Liver (tissue), 9 donors: ENCODE data around the gene OR11G2. TPM values are rescaled to one million over a fixed set of nuclear protein-coding genes. Genes with fewer than 3 reads are reported as not detected.

Experiments used
- DNase-seq: peaks from one replicate; pipeline ENCODE4 v3.0.0-alpha.2; 2017; ENCODE audit warnings: low spot score
- H3K27ac ChIP-seq, 2 donors: one replicate each; pipeline ENCODE4 v1.7.0; 2013; ENCODE audit warnings: inconsistent platforms in 2 of 2, low read length in 2 of 2, control low read depth in 1 of 2, low read depth in 1 of 2, mild to moderate bottlenecking in 1 of 2
- H3K27me3 ChIP-seq, 4 donors: one replicate each; pipeline versions ENCODE4 v1.6.1 to v1.7.0; 2013; ENCODE audit warnings: low read length in 3 of 4, inconsistent platforms in 1 of 4, mild to moderate bottlenecking in 1 of 4, moderate library complexity in 1 of 4; ENCODE audit not compliant: control insufficient read depth in 4 of 4, insufficient read depth in 4 of 4
- H3K36me3 ChIP-seq, 4 donors: one replicate each; pipeline versions ENCODE4 v1.6.1 to v1.7.0; 2013; ENCODE audit warnings: low read length in 3 of 4, mild to moderate bottlenecking in 3 of 4, low read depth in 1 of 4, moderate library complexity in 1 of 4; ENCODE audit not compliant: control insufficient read depth in 4 of 4, insufficient read depth in 3 of 4
- H3K4me1 ChIP-seq, 4 donors: one replicate each; pipeline versions ENCODE4 v1.6.1 to v1.7.0; 2013; ENCODE audit warnings: low read length in 3 of 4, mild to moderate bottlenecking in 3 of 4, moderate library complexity in 1 of 4; ENCODE audit not compliant: control insufficient read depth in 4 of 4, insufficient read depth in 4 of 4
- H3K4me3 ChIP-seq, 3 donors: one replicate each; pipeline versions ENCODE4 v1.6.1 to v1.7.0; 2013; ENCODE audit warnings: low read length in 3 of 3, control low read depth in 1 of 3, low read depth in 1 of 3, mild to moderate bottlenecking in 1 of 3
- H3K9ac ChIP-seq, 2 donors: one replicate each; pipeline ENCODE4 v1.7.0; 2013; ENCODE audit warnings: low read length in 2 of 2, mild to moderate bottlenecking in 2 of 2, moderate library complexity in 2 of 2, control low read depth in 1 of 2, low read depth in 1 of 2
- H3K9me3 ChIP-seq, 4 donors: one replicate each; pipeline versions ENCODE4 v1.6.1 to v1.7.0; 2013; ENCODE audit warnings: low read length in 3 of 4; ENCODE audit not compliant: control insufficient read depth in 4 of 4
- EGR1 ChIP-seq, 2 donors: IDR thresholded peaks; 2 replicates each; pipeline ENCODE4 v1.6.1; 2016 to 2018; ENCODE audit warnings: antibody characterized with exemption in 2 of 2, low read depth in 2 of 2
- FOXA1 ChIP-seq: IDR thresholded peaks from 2 replicates; pipeline ENCODE4 v1.6.1; 2016; ENCODE audit warnings: antibody characterized with exemption
- FOXA2 ChIP-seq: IDR thresholded peaks from 2 replicates; pipeline ENCODE4 v1.6.1; 2016; ENCODE audit warnings: antibody characterized with exemption
- GABPA ChIP-seq, 2 donors: IDR thresholded peaks in 1 of 2; conservative IDR thresholded peaks in 1 of 2; 2 replicates each; pipeline ENCODE4 v1.6.1; 2016; ENCODE audit warnings: antibody characterized with exemption in 2 of 2, mild to moderate bottlenecking in 1 of 2, moderate library complexity in 1 of 2
- HNF4A ChIP-seq, 2 donors: conservative IDR thresholded peaks; 2 replicates each; pipeline ENCODE4 v1.6.1; 2016; ENCODE audit warnings: antibody characterized with exemption in 2 of 2, mild to moderate bottlenecking in 2 of 2
- HNF4G ChIP-seq: IDR thresholded peaks from 2 replicates; pipeline ENCODE4 v1.6.1; 2016; ENCODE audit warnings: antibody characterized with exemption
- JUND ChIP-seq, 2 donors: IDR thresholded peaks; 2 replicates each; pipeline ENCODE4 v1.6.1; 2016; ENCODE audit warnings: antibody characterized with exemption in 2 of 2
- NR2F2 ChIP-seq: IDR thresholded peaks from 2 replicates; pipeline ENCODE4 v1.6.1; 2016; ENCODE audit warnings: antibody characterized with exemption
- RAD21 ChIP-seq, 2 donors: IDR thresholded peaks; 2 replicates each; pipeline ENCODE4 v1.6.1; 2016; ENCODE audit warnings: antibody characterized with exemption in 2 of 2, mild to moderate bottlenecking in 2 of 2
- RXRA ChIP-seq, 2 donors: IDR thresholded peaks; 2 replicates each; pipeline ENCODE4 v1.6.1; 2017 to 2018; ENCODE audit warnings: antibody characterized with exemption in 2 of 2, mild to moderate bottlenecking in 1 of 2
- SP1 ChIP-seq: IDR thresholded peaks from 2 replicates; pipeline ENCODE4 v1.6.1; 2018; ENCODE audit warnings: antibody characterized with exemption, mild to moderate bottlenecking
- TAF1 ChIP-seq: conservative IDR thresholded peaks from 2 replicates; pipeline ENCODE4 v1.6.1; 2016; ENCODE audit warnings: antibody characterized with exemption, mild to moderate bottlenecking
- WGBS: extraction: QIAGEN DNeasy Blood & Tissue Kit; methylation state at CpG from one replicate; pipeline ENCODE4 v1.1.7; 2013; 5-methylcytosine and 5-hydroxymethylcytosine counted together
- polyA plus RNA-seq, 2 donors: library from polyadenylated mRNA; stranded (reverse) in 1 of 2; unstranded in 1 of 2; fragments of 200-250 nt in 1 of 2; fragments of >200 nt in 1 of 2; fragmentation: Nextera tagmentation in 1 of 2; extraction: Ambion mirVana in 1 of 2; gene quantifications; one replicate each; pipeline versions ENCODE4 v1.2.1 to v1.2.3, GENCODE V29; 2013 to 2015
- total RNA-seq, 2 donors: library from RNA; depleted of rRNA; stranded (reverse); fragments of >200 nt; gene quantifications; one replicate each; pipeline ENCODE4 v1.2.3, GENCODE V29; 2014
- TF ChIP-seq, protein P1 (sequence below): IDR thresholded peaks from 2 replicates; pipeline ENCODE4 v1.6.1; 2016; ENCODE audit warnings: antibody characterized with exemption
- TF ChIP-seq, protein P2 (sequence below): fragments of 150-350 bp; IDR thresholded peaks from 2 replicates; pipeline ENCODE4 v1.5.1; 2017; ENCODE audit warnings: improper control_type of control experiment, low read depth, low read length; ENCODE audit not compliant: missing input control
- TF ChIP-seq, protein P3 (sequence below): IDR thresholded peaks from 2 replicates; pipeline ENCODE4 v1.6.1; 2016; ENCODE audit warnings: antibody characterized with exemption, mild to moderate bottlenecking
- TF ChIP-seq, protein P4 (sequence below): IDR thresholded peaks from 2 replicates; pipeline ENCODE4 v1.6.1; 2016; ENCODE audit warnings: antibody characterized with exemption
- TF ChIP-seq, protein P5 (sequence below): IDR thresholded peaks from 2 replicates; pipeline ENCODE4 v1.6.1; 2016; ENCODE audit warnings: antibody characterized with exemption
- donor health status: healthy.
- donor health status: healthy.
- donor health status: healthy.
- donor health status: healthy.
- donor health status: healthy.

OR11G2 gene, protein sequence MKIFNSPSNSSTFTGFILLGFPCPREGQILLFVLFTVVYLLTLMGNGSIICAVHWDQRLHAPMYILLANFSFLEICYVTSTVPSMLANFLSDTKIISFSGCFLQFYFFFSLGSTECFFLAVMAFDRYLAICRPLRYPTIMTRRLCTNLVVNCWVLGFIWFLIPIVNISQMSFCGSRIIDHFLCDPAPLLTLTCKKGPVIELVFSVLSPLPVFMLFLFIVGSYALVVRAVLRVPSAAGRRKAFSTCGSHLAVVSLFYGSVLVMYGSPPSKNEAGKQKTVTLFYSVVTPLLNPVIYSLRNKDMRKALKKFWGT
- total RNA-seq (not detected), polyA plus RNA-seq (not detected)

DNA sequence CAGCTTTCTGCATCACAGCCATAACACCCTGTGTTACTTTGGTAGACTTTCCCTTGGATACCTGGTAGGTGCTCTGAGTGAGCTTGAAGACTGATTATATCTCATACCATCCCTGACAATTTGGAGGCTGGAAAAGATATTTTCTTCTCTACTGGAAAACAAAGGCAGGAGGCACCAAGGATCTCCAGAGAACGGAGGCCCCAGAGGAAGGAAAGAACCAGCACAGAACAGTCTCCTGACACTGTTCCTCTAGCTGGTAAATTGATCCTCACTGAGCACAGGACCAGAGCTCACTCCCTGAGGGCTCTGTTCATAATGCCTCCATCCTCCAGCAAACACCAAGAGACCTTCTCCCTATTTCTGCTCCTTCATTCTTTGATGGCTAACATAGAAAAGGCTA is at the start of gene OR11G2:
Gene OR11G2 (plus strand): TSS at position 301 of the 400 bp plus-strand sequence. CDS start 6,542 bp downstream, outside the sequence.
- H3K4me1 ChIP-seq: no peaks in the 10 kb centered on the region
- no peaks in the 10 kb centered on the region for H3K36me3 ChIP-seq
- no peak within 1 kb of the TSS for H3K4me3 ChIP-seq
- H3K9ac ChIP-seq: no peak within 1 kb of the TSS
- no peaks in the 10 kb centered on the region for H3K27me3 ChIP-seq
- TF ChIP-seq, protein P1, sequence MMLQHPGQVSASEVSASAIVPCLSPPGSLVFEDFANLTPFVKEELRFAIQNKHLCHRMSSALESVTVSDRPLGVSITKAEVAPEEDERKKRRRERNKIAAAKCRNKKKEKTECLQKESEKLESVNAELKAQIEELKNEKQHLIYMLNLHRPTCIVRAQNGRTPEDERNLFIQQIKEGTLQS: no peak
- TF ChIP-seq NR2F2 (no peak), HNF4A (conservative IDR thresholded peaks at IDR 0.05) (no peak), RAD21 (IDR thresholded peaks at IDR 0.05) (no peak), GABPA (IDR thresholded peaks at IDR 0.05 in 1 of 2, conservative IDR thresholded peaks at IDR 0.05 in 1 of 2) (no peak), JUND (IDR thresholded peaks at IDR 0.05) (no peak), FOXA2 (no peak), RXRA (IDR thresholded peaks at IDR 0.05) (no peak), TAF1 (no peak), FOXA1 (no peak), HNF4G (no peak), SP1 (no peak), EGR1 (IDR thresholded peaks at IDR 0.05; ENCODE audit: low read depth in 2 of 2) (no peak)
- TF ChIP-seq, protein P2, sequence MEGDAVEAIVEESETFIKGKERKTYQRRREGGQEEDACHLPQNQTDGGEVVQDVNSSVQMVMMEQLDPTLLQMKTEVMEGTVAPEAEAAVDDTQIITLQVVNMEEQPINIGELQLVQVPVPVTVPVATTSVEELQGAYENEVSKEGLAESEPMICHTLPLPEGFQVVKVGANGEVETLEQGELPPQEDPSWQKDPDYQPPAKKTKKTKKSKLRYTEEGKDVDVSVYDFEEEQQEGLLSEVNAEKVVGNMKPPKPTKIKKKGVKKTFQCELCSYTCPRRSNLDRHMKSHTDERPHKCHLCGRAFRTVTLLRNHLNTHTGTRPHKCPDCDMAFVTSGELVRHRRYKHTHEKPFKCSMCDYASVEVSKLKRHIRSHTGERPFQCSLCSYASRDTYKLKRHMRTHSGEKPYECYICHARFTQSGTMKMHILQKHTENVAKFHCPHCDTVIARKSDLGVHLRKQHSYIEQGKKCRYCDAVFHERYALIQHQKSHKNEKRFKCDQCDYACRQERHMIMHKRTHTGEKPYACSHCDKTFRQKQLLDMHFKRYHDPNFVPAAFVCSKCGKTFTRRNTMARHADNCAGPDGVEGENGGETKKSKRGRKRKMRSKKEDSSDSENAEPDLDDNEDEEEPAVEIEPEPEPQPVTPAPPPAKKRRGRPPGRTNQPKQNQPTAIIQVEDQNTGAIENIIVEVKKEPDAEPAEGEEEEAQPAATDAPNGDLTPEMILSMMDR: no peak
- TF ChIP-seq, protein P3, sequence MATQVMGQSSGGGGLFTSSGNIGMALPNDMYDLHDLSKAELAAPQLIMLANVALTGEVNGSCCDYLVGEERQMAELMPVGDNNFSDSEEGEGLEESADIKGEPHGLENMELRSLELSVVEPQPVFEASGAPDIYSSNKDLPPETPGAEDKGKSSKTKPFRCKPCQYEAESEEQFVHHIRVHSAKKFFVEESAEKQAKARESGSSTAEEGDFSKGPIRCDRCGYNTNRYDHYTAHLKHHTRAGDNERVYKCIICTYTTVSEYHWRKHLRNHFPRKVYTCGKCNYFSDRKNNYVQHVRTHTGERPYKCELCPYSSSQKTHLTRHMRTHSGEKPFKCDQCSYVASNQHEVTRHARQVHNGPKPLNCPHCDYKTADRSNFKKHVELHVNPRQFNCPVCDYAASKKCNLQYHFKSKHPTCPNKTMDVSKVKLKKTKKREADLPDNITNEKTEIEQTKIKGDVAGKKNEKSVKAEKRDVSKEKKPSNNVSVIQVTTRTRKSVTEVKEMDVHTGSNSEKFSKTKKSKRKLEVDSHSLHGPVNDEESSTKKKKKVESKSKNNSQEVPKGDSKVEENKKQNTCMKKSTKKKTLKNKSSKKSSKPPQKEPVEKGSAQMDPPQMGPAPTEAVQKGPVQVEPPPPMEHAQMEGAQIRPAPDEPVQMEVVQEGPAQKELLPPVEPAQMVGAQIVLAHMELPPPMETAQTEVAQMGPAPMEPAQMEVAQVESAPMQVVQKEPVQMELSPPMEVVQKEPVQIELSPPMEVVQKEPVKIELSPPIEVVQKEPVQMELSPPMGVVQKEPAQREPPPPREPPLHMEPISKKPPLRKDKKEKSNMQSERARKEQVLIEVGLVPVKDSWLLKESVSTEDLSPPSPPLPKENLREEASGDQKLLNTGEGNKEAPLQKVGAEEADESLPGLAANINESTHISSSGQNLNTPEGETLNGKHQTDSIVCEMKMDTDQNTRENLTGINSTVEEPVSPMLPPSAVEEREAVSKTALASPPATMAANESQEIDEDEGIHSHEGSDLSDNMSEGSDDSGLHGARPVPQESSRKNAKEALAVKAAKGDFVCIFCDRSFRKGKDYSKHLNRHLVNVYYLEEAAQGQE: no peak
- TF ChIP-seq, protein P4, sequence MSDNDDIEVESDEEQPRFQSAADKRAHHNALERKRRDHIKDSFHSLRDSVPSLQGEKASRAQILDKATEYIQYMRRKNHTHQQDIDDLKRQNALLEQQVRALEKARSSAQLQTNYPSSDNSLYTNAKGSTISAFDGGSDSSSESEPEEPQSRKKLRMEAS: no peak
- TF ChIP-seq, protein P5, sequence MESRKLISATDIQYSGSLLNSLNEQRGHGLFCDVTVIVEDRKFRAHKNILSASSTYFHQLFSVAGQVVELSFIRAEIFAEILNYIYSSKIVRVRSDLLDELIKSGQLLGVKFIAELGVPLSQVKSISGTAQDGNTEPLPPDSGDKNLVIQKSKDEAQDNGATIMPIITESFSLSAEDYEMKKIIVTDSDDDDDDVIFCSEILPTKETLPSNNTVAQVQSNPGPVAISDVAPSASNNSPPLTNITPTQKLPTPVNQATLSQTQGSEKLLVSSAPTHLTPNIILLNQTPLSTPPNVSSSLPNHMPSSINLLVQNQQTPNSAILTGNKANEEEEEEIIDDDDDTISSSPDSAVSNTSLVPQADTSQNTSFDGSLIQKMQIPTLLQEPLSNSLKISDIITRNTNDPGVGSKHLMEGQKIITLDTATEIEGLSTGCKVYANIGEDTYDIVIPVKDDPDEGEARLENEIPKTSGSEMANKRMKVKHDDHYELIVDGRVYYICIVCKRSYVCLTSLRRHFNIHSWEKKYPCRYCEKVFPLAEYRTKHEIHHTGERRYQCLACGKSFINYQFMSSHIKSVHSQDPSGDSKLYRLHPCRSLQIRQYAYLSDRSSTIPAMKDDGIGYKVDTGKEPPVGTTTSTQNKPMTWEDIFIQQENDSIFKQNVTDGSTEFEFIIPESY: no peak
- no peak for DNase-seq
- no peaks in the 10 kb centered on the region for H3K9me3 ChIP-seq
- 28% methylated on average over 1 of the region's 1 CpG for WGBS
- H3K27ac ChIP-seq: no peak within 1 kb of the TSS
